ENCODE data around the gene KRTAP10-7. TPM values are rescaled to one million over a fixed set of nuclear protein-coding genes. Genes with fewer than 3 reads are reported as not detected.
"Not testable (repeated sequence)": the region's sequence is repeated elsewhere in the genome, so short reads cannot be mapped to it uniquely, and the experiment has no call there.

The KRTAP10-7 gene
- total RNA-seq, 4 donors from 2014 or later = not detected

DNA sequence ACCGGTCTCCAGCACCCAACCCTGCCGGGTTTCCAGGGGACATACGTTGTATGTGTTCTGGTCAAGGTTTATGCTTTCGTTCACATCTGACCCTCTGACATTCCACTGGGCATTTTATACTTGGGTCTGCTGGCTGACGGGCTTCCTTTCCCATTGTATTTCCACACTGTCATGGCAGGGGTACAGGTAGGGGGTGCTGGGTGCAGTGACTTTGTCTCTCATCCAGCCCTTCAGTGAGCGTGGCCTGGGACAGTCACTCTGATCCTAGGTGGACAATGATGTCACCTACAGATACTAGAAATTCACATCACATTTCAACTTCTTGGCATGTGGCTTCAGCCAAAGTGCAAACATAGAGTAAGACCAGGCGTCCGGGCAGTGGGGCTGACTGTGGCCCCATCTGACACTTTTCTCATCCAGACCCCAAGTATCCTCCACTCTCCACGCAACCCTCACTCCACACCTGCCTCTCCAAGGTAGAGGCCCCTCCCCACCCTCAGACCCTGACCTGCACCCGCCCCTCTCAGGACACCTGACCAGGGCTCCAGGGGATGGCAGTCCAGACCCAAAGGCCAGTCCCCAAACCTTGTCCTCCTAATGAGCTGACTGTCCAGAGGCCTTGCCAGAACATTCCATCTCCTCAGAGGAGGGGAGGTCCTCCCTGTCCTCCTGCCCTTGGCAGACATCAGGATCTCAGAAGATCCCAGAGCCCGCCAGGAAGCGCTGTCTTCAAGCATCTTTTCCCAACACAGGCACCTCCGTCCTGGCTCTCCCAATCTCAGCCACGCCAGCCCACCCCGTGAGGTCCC lies 36.0 kb downstream of the KRTAP10-7 start:
- TF ChIP-seq, protein P1, sequence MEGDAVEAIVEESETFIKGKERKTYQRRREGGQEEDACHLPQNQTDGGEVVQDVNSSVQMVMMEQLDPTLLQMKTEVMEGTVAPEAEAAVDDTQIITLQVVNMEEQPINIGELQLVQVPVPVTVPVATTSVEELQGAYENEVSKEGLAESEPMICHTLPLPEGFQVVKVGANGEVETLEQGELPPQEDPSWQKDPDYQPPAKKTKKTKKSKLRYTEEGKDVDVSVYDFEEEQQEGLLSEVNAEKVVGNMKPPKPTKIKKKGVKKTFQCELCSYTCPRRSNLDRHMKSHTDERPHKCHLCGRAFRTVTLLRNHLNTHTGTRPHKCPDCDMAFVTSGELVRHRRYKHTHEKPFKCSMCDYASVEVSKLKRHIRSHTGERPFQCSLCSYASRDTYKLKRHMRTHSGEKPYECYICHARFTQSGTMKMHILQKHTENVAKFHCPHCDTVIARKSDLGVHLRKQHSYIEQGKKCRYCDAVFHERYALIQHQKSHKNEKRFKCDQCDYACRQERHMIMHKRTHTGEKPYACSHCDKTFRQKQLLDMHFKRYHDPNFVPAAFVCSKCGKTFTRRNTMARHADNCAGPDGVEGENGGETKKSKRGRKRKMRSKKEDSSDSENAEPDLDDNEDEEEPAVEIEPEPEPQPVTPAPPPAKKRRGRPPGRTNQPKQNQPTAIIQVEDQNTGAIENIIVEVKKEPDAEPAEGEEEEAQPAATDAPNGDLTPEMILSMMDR (IDR thresholded peaks at IDR 0.05) = no peak
- ATAC-seq (ENCODE audit: low FRiP score) (no peak), DNase-seq (ENCODE audit: low spot score) (no peak)

DNA sequence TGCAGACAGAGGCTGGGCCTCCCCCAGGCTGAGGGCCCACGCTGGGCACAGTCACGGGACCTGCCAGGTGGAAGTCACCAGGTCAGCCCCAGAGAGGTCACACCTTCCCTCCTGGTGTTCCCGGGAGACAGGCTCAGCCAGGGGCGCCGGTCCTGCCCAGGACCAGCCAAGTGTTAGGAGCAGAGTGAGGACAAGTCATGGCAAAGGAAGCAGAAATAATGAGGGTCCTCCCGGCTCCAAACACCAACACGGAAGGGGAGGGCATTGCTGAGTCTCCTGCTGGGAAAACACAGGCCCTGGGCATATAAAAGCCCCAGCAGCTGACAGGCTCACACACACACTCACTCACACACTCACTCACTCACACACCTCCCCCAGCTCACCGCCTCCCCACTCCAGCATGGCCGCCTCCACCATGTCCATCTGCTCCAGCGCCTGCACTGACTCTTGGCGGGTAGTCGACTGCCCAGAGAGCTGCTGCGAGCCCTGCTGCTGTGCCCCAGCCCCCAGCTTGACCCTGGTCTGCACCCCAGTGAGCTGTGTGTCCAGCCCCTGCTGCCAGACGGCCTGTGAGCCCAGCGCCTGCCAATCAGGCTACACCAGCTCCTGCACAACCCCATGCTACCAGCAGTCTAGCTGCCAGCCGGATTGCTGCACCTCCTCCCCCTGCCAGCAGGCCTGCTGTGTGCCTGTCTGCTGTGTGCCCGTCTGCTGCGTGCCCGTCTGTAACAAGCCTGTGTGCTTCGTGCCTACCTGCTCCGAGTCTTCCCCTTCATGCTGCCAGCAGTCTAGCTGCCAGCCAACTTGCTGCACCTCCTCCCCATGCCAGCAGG lies 36.8 kb downstream of the KRTAP10-7 start, which contains the start of gene KRTAP10-10:
TSS of gene KRTAP10-10 (plus strand) at position 339 of the 833 bp plus-strand sequence. CDS start at position 401, 62 bp downstream.
- DNase-seq (ENCODE audit: low spot score) = no peak
- no peak for ATAC-seq (ENCODE audit: low FRiP score)
- TF ChIP-seq, protein P1 (IDR thresholded peaks at IDR 0.05) = no peak

DNA sequence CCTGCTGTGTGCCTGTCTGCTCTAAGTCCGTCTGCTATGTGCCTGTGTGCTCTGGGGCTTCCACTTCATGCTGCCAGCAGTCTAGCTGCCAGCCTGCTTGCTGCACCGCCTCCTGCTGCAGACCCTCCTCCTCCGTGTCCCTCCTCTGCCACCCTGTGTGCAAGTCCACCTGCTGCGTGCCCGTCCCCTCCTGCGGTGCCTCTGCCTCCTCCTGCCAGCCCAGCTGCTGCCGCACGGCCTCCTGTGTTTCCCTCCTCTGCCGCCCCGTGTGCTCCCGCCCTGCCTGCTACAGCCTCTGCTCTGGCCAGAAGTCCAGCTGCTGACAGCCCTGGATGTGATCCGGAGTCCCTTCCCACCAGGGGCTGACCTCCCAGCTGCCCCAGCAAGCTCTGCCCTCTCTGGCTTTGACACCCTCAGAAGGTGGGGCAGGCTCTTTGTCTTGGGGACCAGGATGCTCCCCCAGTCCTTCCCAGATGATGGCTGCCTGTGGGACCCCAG lies 37.5 kb downstream of the KRTAP10-7 start:
- DNase-seq (ENCODE audit: low spot score); ATAC-seq (ENCODE audit: low FRiP score): not testable (repeated sequence)

DNA sequence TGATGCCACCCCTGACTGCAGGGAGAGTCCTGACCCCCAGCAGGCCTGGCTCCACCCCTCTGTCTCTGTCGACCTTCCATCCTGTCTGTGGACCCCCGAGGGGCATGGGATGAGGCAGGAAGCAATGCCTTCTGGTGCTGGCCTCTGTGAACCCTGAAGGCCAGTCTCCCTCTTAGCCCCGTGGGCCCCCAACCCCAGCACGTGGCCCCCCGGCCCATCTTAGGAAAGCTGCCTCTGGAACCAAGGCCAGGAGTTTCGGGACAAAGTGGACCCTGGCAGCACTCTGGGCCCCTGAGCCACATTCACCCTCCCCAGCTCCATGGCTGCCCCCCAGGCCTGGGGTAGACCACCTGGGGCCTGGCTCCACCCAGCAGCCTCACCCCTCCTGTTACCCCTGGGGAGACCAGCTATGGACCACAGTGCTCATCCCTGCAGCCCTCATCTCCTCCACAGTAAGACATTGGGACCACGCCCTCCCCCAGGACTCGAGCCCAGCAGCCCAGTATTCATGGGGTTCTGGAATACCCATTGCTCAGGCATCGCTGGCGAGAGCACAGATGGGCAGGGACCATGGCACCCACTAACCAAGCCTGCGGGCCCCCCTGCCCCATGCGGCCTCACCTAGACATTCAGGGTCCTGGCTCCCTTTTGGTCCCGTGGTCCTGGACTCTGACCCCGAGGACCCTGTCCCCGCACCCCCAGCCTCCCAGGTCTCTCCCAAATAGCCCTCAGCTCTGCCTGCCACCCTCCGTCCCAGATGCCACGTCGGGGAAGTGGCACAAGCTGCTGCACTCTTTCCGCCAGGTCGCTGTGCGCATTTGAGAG lies 38.3 kb downstream of the KRTAP10-7 start:
- DNase-seq (ENCODE audit: low spot score) = not testable (repeated sequence)

DNA sequence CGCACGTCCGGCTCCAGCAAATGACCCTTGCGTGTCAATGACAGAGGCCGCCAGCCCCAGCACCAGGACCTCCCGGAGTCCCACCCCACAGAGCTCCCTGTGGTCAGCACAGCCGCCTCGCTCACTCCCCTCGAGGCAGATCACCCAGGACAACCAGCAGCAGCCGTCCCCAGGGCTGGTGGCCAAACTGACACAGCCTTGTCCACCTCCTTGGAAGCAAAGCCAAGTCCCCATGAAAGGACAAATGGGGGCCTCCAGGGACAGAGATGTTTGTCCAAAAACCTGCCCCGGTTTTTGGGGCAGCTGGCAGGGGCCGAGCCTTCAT lies 38.9 kb downstream of the KRTAP10-7 start:
- no peak for ATAC-seq (ENCODE audit: low FRiP score)
- DNase-seq (ENCODE audit: low spot score) = no peak
- TF ChIP-seq, protein P1 (IDR thresholded peaks at IDR 0.05) = no peak

More for the DNA sequence above, 38.3 kb downstream of the KRTAP10-7 start:
- ATAC-seq (ENCODE audit: low FRiP score) = not testable (repeated sequence)

DNA sequence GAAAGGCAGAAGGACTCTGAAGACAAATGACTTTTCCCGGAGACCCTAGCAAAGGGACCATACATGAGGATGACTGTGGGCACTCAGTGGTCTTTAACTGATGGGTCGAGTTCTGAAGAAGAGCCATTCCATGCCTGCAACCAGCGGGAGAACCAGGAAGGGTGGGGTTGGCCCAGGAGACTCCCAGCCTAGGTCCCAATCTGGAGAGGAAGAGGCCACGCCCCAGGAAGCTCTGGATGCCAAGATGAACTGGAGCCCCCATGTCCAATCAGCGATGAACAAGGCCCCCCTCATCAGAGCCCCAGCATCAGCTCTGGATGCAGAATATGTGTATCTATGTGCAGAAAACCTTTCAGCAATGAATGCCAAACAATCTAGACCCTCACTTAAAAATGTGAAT lies 40.4 kb downstream of the KRTAP10-7 start:
- DNase-seq (ENCODE audit: low spot score) (no peak), ATAC-seq (ENCODE audit: low FRiP score) (no peak)
- TF ChIP-seq, protein P1 (IDR thresholded peaks at IDR 0.05) = no peak

GRCh38 chr21:44643741-44644310 lies 43.4 kb downstream of the KRTAP10-7 start:
- ATAC-seq (ENCODE audit: low FRiP score) (no peak), DNase-seq (ENCODE audit: low spot score) (no peak)
- TF ChIP-seq, protein P1 (IDR thresholded peaks at IDR 0.05) = no peak

Measured in omental fat pad (tissue), 4 donors.